H1 (cell line): Measurements from ENCODE around the gene PHF24.

Source experiments
- CEBPB ChIP-seq: IDR thresholded peaks from 2 replicates; pipeline ENCODE4 v1.6.1; 2012; ENCODE audit warnings: low read depth, low read length
- FOSL1 ChIP-seq: IDR thresholded peaks from 2 replicates; pipeline ENCODE4 v1.6.1; 2011; ENCODE audit warnings: mild to moderate bottlenecking, low read depth, low read length, moderate library complexity; ENCODE audit not compliant: insufficient read depth
- GABPA ChIP-seq: IDR thresholded peaks from 2 replicates; pipeline ENCODE4 v1.6.1; 2011; ENCODE audit warnings: mild to moderate bottlenecking, low read length, moderate library complexity, borderline replicate concordance; ENCODE audit not compliant: insufficient read depth
- POLR2AphosphoS5 ChIP-seq: IDR thresholded peaks from 2 replicates; pipeline ENCODE4 v1.6.1; 2011; ENCODE audit warnings: low read depth, low read length
- SIN3A ChIP-seq, 2 experiments: IDR thresholded peaks in 1 of 2; conservative IDR thresholded peaks in 1 of 2; 2 replicates each; pipeline ENCODE4 v1.6.1; 2011 to 2012; ENCODE audit warnings: low read length in 2 of 2, improper control_type of control experiment in 1 of 2, low read depth in 1 of 2, mild to moderate bottlenecking in 1 of 2
- YY1 ChIP-seq: IDR thresholded peaks from 2 replicates; pipeline ENCODE4 v1.6.1; 2011; ENCODE audit warnings: low read depth, mild to moderate bottlenecking, low read length
- TF ChIP-seq, protein P1 (sequence below), 3 experiments: IDR thresholded peaks; 1 replicate in 2 of 3; 2 replicates in 1 of 3; pipeline versions ENCODE4 v1.5.1 to v1.6.1; 2011; ENCODE audit warnings: low read length in 3 of 3, mild to moderate bottlenecking in 3 of 3, inconsistent platforms in 2 of 3, low read depth in 1 of 3, moderate library complexity in 1 of 3; ENCODE audit not compliant: insufficient read depth in 1 of 3; ENCODE audit errors: control extremely low read depth in 1 of 3
- TF ChIP-seq, protein P2 (sequence below): IDR thresholded peaks from 2 replicates; pipeline ENCODE4 v1.6.1; 2011; ENCODE audit warnings: low read length, improper control_type of control experiment

DNA sequence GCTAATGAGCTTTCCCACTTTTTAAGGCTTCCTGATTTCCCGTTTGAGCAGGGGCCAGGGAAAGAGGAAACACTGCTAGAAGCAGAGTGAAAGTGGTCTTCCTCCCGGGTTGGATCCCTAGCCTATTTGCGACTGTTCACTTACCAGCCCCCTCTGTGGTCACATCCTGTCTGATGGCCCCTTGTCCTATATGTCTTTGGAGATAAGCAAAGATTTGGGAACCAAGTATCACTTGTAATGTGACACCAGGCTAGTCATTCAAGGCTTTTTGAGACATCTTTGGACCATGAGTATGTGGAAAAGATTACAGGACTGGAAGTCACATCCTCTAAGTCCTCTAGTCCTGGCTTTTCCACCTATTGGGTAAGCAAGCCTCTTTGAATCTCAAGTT is 37.6 kb downstream of the PHF24 start:
- TF ChIP-seq CEBPB = no peak
- TF ChIP-seq, protein P1, sequence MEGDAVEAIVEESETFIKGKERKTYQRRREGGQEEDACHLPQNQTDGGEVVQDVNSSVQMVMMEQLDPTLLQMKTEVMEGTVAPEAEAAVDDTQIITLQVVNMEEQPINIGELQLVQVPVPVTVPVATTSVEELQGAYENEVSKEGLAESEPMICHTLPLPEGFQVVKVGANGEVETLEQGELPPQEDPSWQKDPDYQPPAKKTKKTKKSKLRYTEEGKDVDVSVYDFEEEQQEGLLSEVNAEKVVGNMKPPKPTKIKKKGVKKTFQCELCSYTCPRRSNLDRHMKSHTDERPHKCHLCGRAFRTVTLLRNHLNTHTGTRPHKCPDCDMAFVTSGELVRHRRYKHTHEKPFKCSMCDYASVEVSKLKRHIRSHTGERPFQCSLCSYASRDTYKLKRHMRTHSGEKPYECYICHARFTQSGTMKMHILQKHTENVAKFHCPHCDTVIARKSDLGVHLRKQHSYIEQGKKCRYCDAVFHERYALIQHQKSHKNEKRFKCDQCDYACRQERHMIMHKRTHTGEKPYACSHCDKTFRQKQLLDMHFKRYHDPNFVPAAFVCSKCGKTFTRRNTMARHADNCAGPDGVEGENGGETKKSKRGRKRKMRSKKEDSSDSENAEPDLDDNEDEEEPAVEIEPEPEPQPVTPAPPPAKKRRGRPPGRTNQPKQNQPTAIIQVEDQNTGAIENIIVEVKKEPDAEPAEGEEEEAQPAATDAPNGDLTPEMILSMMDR (IDR thresholded peaks at IDR 0.05; ENCODE audit: control extremely low read depth in 1 of 3, insufficient read depth in 1 of 3, low read depth in 1 of 3, low read length in 3 of 3) = no peak
- TF ChIP-seq, protein P2, sequence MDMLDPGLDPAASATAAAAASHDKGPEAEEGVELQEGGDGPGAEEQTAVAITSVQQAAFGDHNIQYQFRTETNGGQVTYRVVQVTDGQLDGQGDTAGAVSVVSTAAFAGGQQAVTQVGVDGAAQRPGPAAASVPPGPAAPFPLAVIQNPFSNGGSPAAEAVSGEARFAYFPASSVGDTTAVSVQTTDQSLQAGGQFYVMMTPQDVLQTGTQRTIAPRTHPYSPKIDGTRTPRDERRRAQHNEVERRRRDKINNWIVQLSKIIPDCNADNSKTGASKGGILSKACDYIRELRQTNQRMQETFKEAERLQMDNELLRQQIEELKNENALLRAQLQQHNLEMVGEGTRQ = no peak
- no peak for TF ChIP-seq FOSL1
- TF ChIP-seq GABPA = no peak
- no peak for TF ChIP-seq POLR2AphosphoS5
- TF ChIP-seq YY1 = no peak
- no peak for TF ChIP-seq SIN3A (conservative IDR thresholded peaks at IDR 0.05 in 1 of 2, IDR thresholded peaks at IDR 0.05 in 1 of 2; ENCODE audit: low read depth in 1 of 2, low read length in 2 of 2)
